Panc1 (cell line): ENCODE results near the gene NOTCH2. TPM values are rescaled to one million over a fixed set of nuclear protein-coding genes. Genes with fewer than 3 reads are reported as not detected.

Experiments used
- ATAC-seq: fragments of 200-7000 bp; cut with Tn5 transposase; 2 replicates; pipeline ENCODE4 v1.9.1; 2020; ENCODE audit warnings: mild to moderate bottlenecking, moderate library complexity
- BruUV-seq: library from RNA; stranded (reverse); fragments of 400-500 nt; replicated peaks from 2 replicates; lab custom pipeline; 2021; lab: Mats Ljungman, UMichigan
- CTCF ChIA-PET: fragments of 300-600 bp; sonication (Branson Sonifier 250); formaldehyde crosslinking; loops from one replicate; lab custom pipeline; 2022; ENCODE audit warnings: antibody characterized with exemption; lab: Charles Lee
- POLR2A ChIA-PET: fragments of 300-600 bp; sonication (Branson Sonifier 250); formaldehyde crosslinking; loops from one replicate; lab custom pipeline; 2022; ENCODE audit warnings: antibody characterized with exemption; lab: Charles Lee
- DNase-seq: peaks from one replicate; pipeline ENCODE4 v3.0.0-alpha.2; 2010; ENCODE audit warnings: low read depth, low spot score
- H3K27ac ChIP-seq: 2 replicates; pipeline ENCODE4 v1.5.1; 2011; ENCODE audit warnings: mild to moderate bottlenecking, low read length, inconsistent platforms
- H3K27me3 ChIP-seq: fragments of 200-500 bp; sonication (Bioruptor generic); 2 replicates; pipeline ENCODE4 v1.6.0; 2014; ENCODE audit warnings: low read length, inconsistent platforms; ENCODE audit not compliant: control insufficient read depth, insufficient read depth
- H3K36me3 ChIP-seq: fragments of 200-500 bp; sonication (Bioruptor generic); 2 replicates; pipeline ENCODE4 v1.5.1; 2014; ENCODE audit warnings: inconsistent platforms, mild to moderate bottlenecking, low read length, moderate library complexity; ENCODE audit not compliant: control insufficient read depth, insufficient read depth
- H3K4me1 ChIP-seq: 2 replicates; pipeline ENCODE4 v1.5.1; 2011; ENCODE audit warnings: inconsistent platforms, mild to moderate bottlenecking, low read length, moderate library complexity; ENCODE audit not compliant: control insufficient read depth, insufficient read depth
- H3K4me3 ChIP-seq, 2 experiments: 2 replicates each; pipeline ENCODE4 v1.5.1; 2011 to 2012; ENCODE audit warnings: low read depth in 2 of 2, low read length in 2 of 2, mild to moderate bottlenecking in 2 of 2, inconsistent platforms in 1 of 2, moderate library complexity in 1 of 2
- H3K9me3 ChIP-seq: fragments of 200-500 bp; sonication (Bioruptor generic); 2 replicates; pipeline ENCODE4 v1.5.1; 2014; ENCODE audit warnings: low read depth, mild to moderate bottlenecking, inconsistent platforms, low read length, moderate library complexity; ENCODE audit not compliant: control insufficient read depth, insufficient read depth
- POLR2AphosphoS5 ChIP-seq: IDR thresholded peaks from 2 replicates; pipeline ENCODE4 v1.6.1; 2012; ENCODE audit warnings: mild to moderate bottlenecking, low read depth, low read length, moderate library complexity
- SIN3A ChIP-seq: IDR thresholded peaks from 2 replicates; pipeline ENCODE4 v1.6.1; 2012; ENCODE audit warnings: low read depth, mild to moderate bottlenecking, low read length, moderate library complexity, borderline replicate concordance; ENCODE audit not compliant: insufficient read depth
- TCF7L2 ChIP-seq: IDR thresholded peaks from 2 replicates; pipeline ENCODE4 v1.6.1; 2011; ENCODE audit warnings: mild to moderate bottlenecking, low read depth, low read length, inconsistent platforms
- in situ Hi-C: cut with HindIII; loops from 2 replicates; pipeline ENCODE4 v1.10.0; 2016; ENCODE audit warnings: low sequenced_read_pairs, low pct_unique_long_range_greater_than_20kb
- intact Hi-C: fragments of 100-400 bp; cut with micrococcal nuclease; formaldehyde crosslinking; loops from one replicate; pipeline ENCODE4 v1.10.0; 2022; ENCODE audit not compliant: unreplicated experiment
- total RNA-seq: library from RNA; stranded (reverse); gene quantifications from one replicate; pipeline ENCODE4 v1.2.1, GENCODE V29; 2021; ENCODE audit not compliant: unreplicated experiment
- TF ChIP-seq, protein P1 (sequence below), 2 experiments: IDR thresholded peaks; 2 replicates each; pipeline ENCODE4 v1.6.1; 2011 to 2012; ENCODE audit warnings: low read depth in 2 of 2, control low read depth in 1 of 2, low read length in 1 of 2, mild to moderate bottlenecking in 1 of 2, moderate library complexity in 1 of 2; ENCODE audit not compliant: insufficient read depth in 1 of 2
- TF ChIP-seq, protein P2 (sequence below): fragments of 450-650 bp; IDR thresholded peaks from 2 replicates; pipeline ENCODE4 v1.5.1; 2017; ENCODE audit warnings: mild to moderate bottlenecking

The NOTCH2 gene
- total RNA-seq, 1 experiment from 2014 or later = 191 TPM

DNA sequence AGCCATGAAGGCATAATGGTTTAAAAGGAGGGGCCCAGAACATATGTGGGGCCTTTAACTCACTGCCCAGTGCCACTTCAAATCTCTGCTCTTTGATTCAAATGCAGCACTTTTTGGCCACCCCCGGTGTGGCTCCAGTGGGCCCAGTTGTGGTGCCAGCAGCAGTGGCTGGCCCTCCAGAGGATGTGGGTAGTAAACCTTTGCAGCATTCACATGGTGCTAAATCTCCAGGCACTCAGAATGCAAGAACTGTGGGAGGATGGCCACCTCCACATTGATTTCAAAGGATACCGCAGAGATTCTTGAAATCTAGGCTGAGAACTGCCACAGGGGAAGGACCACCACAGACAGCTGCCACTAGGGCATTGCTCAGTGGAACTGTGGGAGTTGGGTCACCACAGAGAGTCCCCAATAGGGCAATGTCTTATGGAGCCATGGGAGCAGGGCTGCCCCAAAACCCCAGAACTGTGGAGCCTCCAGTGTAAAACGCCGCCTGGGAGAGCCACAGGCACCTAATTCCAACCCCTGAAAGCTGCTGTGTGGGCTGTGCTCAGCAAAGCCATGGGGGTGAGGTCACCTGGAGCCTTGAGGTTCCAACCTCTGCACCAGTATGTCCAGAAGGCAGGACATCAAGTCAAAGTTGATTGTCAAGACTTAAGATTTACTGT lies 166.6 kb downstream of the NOTCH2 start:
- DNase-seq = no peak
- Histone ChIP-seq H3K27ac (no peak overlapping the region), H3K27me3 (peaks cover 32% of the 10 kb centered on the region), H3K36me3 (no peaks in the 10 kb centered on the region), H3K4me3 (no peak overlapping the region), H3K4me1 (no peaks in the 10 kb centered on the region), H3K9me3 (no peaks in the 10 kb centered on the region)
- POLR2A ChIA-PET = no interaction called here
- BruUV-seq = no TSS peak
- intact Hi-C loops (no loop called here), in situ Hi-C loops (no loop called here)
- ATAC-seq = no peak
- no peak for TF ChIP-seq POLR2AphosphoS5
- TF ChIP-seq, protein P1, sequence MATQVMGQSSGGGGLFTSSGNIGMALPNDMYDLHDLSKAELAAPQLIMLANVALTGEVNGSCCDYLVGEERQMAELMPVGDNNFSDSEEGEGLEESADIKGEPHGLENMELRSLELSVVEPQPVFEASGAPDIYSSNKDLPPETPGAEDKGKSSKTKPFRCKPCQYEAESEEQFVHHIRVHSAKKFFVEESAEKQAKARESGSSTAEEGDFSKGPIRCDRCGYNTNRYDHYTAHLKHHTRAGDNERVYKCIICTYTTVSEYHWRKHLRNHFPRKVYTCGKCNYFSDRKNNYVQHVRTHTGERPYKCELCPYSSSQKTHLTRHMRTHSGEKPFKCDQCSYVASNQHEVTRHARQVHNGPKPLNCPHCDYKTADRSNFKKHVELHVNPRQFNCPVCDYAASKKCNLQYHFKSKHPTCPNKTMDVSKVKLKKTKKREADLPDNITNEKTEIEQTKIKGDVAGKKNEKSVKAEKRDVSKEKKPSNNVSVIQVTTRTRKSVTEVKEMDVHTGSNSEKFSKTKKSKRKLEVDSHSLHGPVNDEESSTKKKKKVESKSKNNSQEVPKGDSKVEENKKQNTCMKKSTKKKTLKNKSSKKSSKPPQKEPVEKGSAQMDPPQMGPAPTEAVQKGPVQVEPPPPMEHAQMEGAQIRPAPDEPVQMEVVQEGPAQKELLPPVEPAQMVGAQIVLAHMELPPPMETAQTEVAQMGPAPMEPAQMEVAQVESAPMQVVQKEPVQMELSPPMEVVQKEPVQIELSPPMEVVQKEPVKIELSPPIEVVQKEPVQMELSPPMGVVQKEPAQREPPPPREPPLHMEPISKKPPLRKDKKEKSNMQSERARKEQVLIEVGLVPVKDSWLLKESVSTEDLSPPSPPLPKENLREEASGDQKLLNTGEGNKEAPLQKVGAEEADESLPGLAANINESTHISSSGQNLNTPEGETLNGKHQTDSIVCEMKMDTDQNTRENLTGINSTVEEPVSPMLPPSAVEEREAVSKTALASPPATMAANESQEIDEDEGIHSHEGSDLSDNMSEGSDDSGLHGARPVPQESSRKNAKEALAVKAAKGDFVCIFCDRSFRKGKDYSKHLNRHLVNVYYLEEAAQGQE (IDR thresholded peaks at IDR 0.05; ENCODE audit: insufficient read depth in 1 of 2, low read depth in 2 of 2, low read length in 1 of 2) = no peak
- no peak for TF ChIP-seq SIN3A
- no peak for TF ChIP-seq TCF7L2
- TF ChIP-seq, protein P2, sequence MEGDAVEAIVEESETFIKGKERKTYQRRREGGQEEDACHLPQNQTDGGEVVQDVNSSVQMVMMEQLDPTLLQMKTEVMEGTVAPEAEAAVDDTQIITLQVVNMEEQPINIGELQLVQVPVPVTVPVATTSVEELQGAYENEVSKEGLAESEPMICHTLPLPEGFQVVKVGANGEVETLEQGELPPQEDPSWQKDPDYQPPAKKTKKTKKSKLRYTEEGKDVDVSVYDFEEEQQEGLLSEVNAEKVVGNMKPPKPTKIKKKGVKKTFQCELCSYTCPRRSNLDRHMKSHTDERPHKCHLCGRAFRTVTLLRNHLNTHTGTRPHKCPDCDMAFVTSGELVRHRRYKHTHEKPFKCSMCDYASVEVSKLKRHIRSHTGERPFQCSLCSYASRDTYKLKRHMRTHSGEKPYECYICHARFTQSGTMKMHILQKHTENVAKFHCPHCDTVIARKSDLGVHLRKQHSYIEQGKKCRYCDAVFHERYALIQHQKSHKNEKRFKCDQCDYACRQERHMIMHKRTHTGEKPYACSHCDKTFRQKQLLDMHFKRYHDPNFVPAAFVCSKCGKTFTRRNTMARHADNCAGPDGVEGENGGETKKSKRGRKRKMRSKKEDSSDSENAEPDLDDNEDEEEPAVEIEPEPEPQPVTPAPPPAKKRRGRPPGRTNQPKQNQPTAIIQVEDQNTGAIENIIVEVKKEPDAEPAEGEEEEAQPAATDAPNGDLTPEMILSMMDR = no peak
- CTCF ChIA-PET = no interaction called here

DNA sequence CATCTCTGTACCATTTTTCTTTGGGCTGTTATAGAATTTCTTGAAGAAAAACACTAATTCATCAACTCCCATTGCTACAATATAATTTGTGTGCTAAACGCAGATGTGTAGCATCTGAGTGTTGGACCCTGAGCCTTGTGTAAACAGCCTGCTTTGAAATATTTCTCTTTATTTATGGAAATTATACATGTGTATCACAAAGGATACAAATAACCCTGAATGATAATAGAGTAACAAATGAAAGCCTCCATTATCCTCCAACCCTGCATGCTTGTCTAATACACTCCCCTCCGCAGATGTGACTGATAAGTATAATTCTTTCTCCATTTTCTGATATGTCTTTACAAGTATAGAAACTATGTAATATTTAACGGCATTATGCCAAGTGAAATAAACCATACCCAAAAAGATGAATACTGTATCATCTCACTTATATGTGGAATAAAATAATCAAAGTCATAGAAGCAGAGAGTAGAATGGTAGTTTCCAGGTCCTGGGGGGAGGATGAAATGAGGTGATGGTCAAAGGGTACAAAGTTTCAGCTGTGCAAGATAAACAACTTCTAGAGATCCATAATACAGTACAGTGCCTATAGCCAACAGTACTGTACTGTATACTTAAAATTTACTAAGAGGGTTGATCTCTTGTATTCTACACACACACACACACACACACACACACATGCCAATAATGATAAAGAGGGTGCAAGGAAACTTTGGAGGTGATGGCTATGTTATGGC lies 170.3 kb downstream of the NOTCH2 start:
- intact Hi-C loops (no loop called here), in situ Hi-C loops (no loop called here)
- no peak for DNase-seq
- BruUV-seq = no TSS peak
- Histone ChIP-seq H3K4me3 (no peak overlapping the region), H3K27me3 (peaks cover 26% of the 10 kb centered on the region), H3K36me3 (no peaks in the 10 kb centered on the region), H3K27ac (no peak overlapping the region), H3K4me1 (no peaks in the 10 kb centered on the region), H3K9me3 (no peaks in the 10 kb centered on the region)
- no peak for ATAC-seq
- CTCF ChIA-PET = no interaction called here
- POLR2A ChIA-PET = no interaction called here
- TF ChIP-seq, protein P2 = no peak
- TF ChIP-seq SIN3A = no peak
- TF ChIP-seq, protein P1 (IDR thresholded peaks at IDR 0.05; ENCODE audit: insufficient read depth in 1 of 2, low read depth in 2 of 2, low read length in 1 of 2) = no peak
- no peak for TF ChIP-seq POLR2AphosphoS5
- TF ChIP-seq TCF7L2 = no peak
